ENCODE data around the gene ADCY6.

Gene ADCY6

GRCh38 chr12:48794870-48795269 lies 6.0 kb upstream of the ADCY6 start:
- no peaks in the 10 kb centered on the region for H3K4me1 ChIP-seq (ENCODE audit: insufficient read depth, low read length, severe bottlenecking)
- H4K20me1 ChIP-seq (ENCODE audit: insufficient read depth, low read length): no peaks in the 10 kb centered on the region
- H3K79me2 ChIP-seq (ENCODE audit: insufficient read depth, low read length): no peaks in the 10 kb centered on the region
- no peak overlapping the region for H3K4me2 ChIP-seq (ENCODE audit: low read length)
- no peak overlapping the region for H2AFZ ChIP-seq (ENCODE audit: low read length)
- H3K27ac ChIP-seq (ENCODE audit: low read depth, low read length, poor library complexity, severe bottlenecking): no peak overlapping the region
- H3K27me3 ChIP-seq (ENCODE audit: insufficient read depth, low read length): peaks cover 7% of the 10 kb centered on the region
- no peak overlapping the region for H3K4me3 ChIP-seq (ENCODE audit: low read depth, low read length, poor library complexity, severe bottlenecking)
- H3K9me3 ChIP-seq (ENCODE audit: low read length): no peaks in the 10 kb centered on the region
- no peak overlapping the region for H3K9ac ChIP-seq (ENCODE audit: low read length)
- H3K9me2 ChIP-seq (ENCODE audit: low read depth, low read length): no peaks in the 10 kb centered on the region
- H3F3A ChIP-seq (ENCODE audit: insufficient read depth, low read length): no peaks in the 10 kb centered on the region
- no peak for TF ChIP-seq EZH2 (IDR thresholded peaks at IDR 0.05; ENCODE audit: borderline replicate concordance, low read length)
- TF ChIP-seq CTCF (IDR thresholded peaks at IDR 0.05; ENCODE audit: low read length): no peak
- no peaks in the 10 kb centered on the region for H3K36me3 ChIP-seq (ENCODE audit: insufficient read depth, low read length)

- H3K4me1 ChIP-seq (ENCODE audit: insufficient read depth, low read length, severe bottlenecking): no peaks in the 10 kb centered on the region
- no peak overlapping the region for H3K9ac ChIP-seq (ENCODE audit: low read length)
- H3K4me2 ChIP-seq (ENCODE audit: low read length): no peak overlapping the region
- peaks cover 9% of the 10 kb centered on the region for H3K27me3 ChIP-seq (ENCODE audit: insufficient read depth, low read length)
- no peak overlapping the region for H3K27ac ChIP-seq (ENCODE audit: low read depth, low read length, poor library complexity, severe bottlenecking)
- H4K20me1 ChIP-seq (ENCODE audit: insufficient read depth, low read length): no peaks in the 10 kb centered on the region
- no peaks in the 10 kb centered on the region for H3K79me2 ChIP-seq (ENCODE audit: insufficient read depth, low read length)
- H3K4me3 ChIP-seq (ENCODE audit: low read depth, low read length, poor library complexity, severe bottlenecking): no peak overlapping the region
- H3F3A ChIP-seq (ENCODE audit: insufficient read depth, low read length): no peaks in the 10 kb centered on the region
- no peak overlapping the region for H2AFZ ChIP-seq (ENCODE audit: low read length)
- H3K36me3 ChIP-seq (ENCODE audit: insufficient read depth, low read length): no peaks in the 10 kb centered on the region
- TF ChIP-seq CTCF (IDR thresholded peaks at IDR 0.05; ENCODE audit: low read length) (no peak), EZH2 (IDR thresholded peaks at IDR 0.05; ENCODE audit: borderline replicate concordance, low read length) (no peak)
- no peaks in the 10 kb centered on the region for H3K9me3 ChIP-seq (ENCODE audit: low read length)
- no peaks in the 10 kb centered on the region for H3K9me2 ChIP-seq (ENCODE audit: low read depth, low read length)
Measured at GRCh38 chr12:48793696-48794095, 4.8 kb upstream of the ADCY6 start.

- no peaks in the 10 kb centered on the region for H4K20me1 ChIP-seq (ENCODE audit: insufficient read depth, low read length)
- H3K27ac ChIP-seq (ENCODE audit: low read depth, low read length, poor library complexity, severe bottlenecking): no peak overlapping the region
- H3K36me3 ChIP-seq (ENCODE audit: insufficient read depth, low read length): no peaks in the 10 kb centered on the region
- H3K27me3 ChIP-seq (ENCODE audit: insufficient read depth, low read length): peaks cover 9% of the 10 kb centered on the region
- TF ChIP-seq EZH2 (IDR thresholded peaks at IDR 0.05; ENCODE audit: borderline replicate concordance, low read length) (no peak), CTCF (IDR thresholded peaks at IDR 0.05; ENCODE audit: low read length) (no peak)
- H3K9ac ChIP-seq (ENCODE audit: low read length): no peak overlapping the region
- no peaks in the 10 kb centered on the region for H3K79me2 ChIP-seq (ENCODE audit: insufficient read depth, low read length)
- no peaks in the 10 kb centered on the region for H3K9me2 ChIP-seq (ENCODE audit: low read depth, low read length)
- no peaks in the 10 kb centered on the region for H3K4me1 ChIP-seq (ENCODE audit: insufficient read depth, low read length, severe bottlenecking)
- no peak overlapping the region for H3K4me2 ChIP-seq (ENCODE audit: low read length)
- no peaks in the 10 kb centered on the region for H3K9me3 ChIP-seq (ENCODE audit: low read length)
- no peak overlapping the region for H3K4me3 ChIP-seq (ENCODE audit: low read depth, low read length, poor library complexity, severe bottlenecking)
- no peak overlapping the region for H2AFZ ChIP-seq (ENCODE audit: low read length)
- no peaks in the 10 kb centered on the region for H3F3A ChIP-seq (ENCODE audit: insufficient read depth, low read length)
Measured at GRCh38 chr12:48789858-48790326, 1.0 kb upstream of the ADCY6 start.
